ENCODE data around the gene FOXK1. TPM values are rescaled to one million over a fixed set of nuclear protein-coding genes. Genes with fewer than 3 reads are reported as not detected.

The FOXK1 gene
- total and polyA plus RNA-seq, 12 donors = 3.6 to 30.6 (median 24.2) TPM

GRCh38 chr7:4788627-4789189 is 106.6 kb downstream of the FOXK1 start:
- no peak for DNase-seq
- H3K27me3 ChIP-seq = no peaks in the 10 kb centered on the region
- WGBS, 2 donors = 94 to 96% methylated on average over 27 of the region's 27 CpGs

GRCh38 chr7:4789194-4790077 is 107.3 kb downstream of the FOXK1 start:
- no peak overlapping the region for H3K27ac ChIP-seq
- no peaks in the 10 kb centered on the region for H3K27me3 ChIP-seq
- H3K9me3 ChIP-seq = no peaks in the 10 kb centered on the region
- H3K4me1 ChIP-seq = peaks cover 0 to 20% (median 9%) of the 10 kb centered on the region in 9 donors
- H3K4me3 ChIP-seq = no peak overlapping the region
- intact Hi-C loops (cut with DNase I) = loop anchor here in 5 of 10 donors (10.0 kb wide), 2 partner anchors 85 to 295 kb away; no protein-coding TSS in a partner anchor
- WGBS, 2 donors = 91% methylated on average over 25 to 26 of the region's 26 CpGs
- H3K36me3 ChIP-seq = peaks cover 0 to 75% (median 43%) of the 10 kb centered on the region in 9 donors
- no peak for TF ChIP-seq CTCF (IDR thresholded peaks at IDR 0.05)
- no peak for DNase-seq
- ATAC-seq = no peak

More at GRCh38 chr7:4788627-4789189, 106.6 kb downstream of the FOXK1 start:
- Histone ChIP-seq H3K27ac (no peak overlapping the region), H3K4me1 (peaks cover 0 to 20% (median 10%) of the 10 kb centered on the region in 9 donors), H3K9me3 (no peaks in the 10 kb centered on the region), H3K4me3 (no peak overlapping the region), H3K36me3 (peaks cover 0 to 82% (median 51%) of the 10 kb centered on the region in 9 donors)
- no peak for ATAC-seq
- TF ChIP-seq CTCF (IDR thresholded peaks at IDR 0.05) = no peak
- intact Hi-C loops (cut with DNase I) = no loop called here

- Histone ChIP-seq H3K4me1 (peaks cover 0 to 20% (median 7%) of the 10 kb centered on the region in 9 donors), H3K27me3 (no peaks in the 10 kb centered on the region), H3K9me3 (no peaks in the 10 kb centered on the region), H3K27ac (no peak overlapping the region), H3K36me3 (peaks cover 0 to 69% (median 43%) of the 10 kb centered on the region in 9 donors), H3K4me3 (no peak overlapping the region)
- intact Hi-C loops (cut with DNase I) = loop anchor here in 5 of 10 donors (10.0 kb wide), 2 partner anchors 85 to 295 kb away; no protein-coding TSS in a partner anchor
- DNase-seq (no peak), ATAC-seq (no peak)
- WGBS, 2 donors = 83 to 88% methylated on average over 9 of the region's 9 CpGs
- TF ChIP-seq CTCF (IDR thresholded peaks at IDR 0.05) = no peak
Measured at GRCh38 chr7:4790078-4790465, 108.0 kb downstream of the FOXK1 start.

GRCh38 chr7:4790516-4790991 is 108.5 kb downstream of the FOXK1 start:
- H3K27me3 ChIP-seq = no peaks in the 10 kb centered on the region
- intact Hi-C loops (cut with DNase I) = loop anchor here in 5 of 10 donors (10.0 kb wide), 2 partner anchors 84 to 294 kb away; no protein-coding TSS in a partner anchor
- 93 to 96% methylated on average over 24 of the region's 24 CpGs for WGBS, 2 donors
- no peak for TF ChIP-seq CTCF (IDR thresholded peaks at IDR 0.05)
- DNase-seq (no peak), ATAC-seq (no peak)
- peaks cover 0 to 64% (median 39%) of the 10 kb centered on the region in 9 donors for H3K36me3 ChIP-seq
- no peak overlapping the region for H3K4me3 ChIP-seq
- H3K4me1 ChIP-seq = peaks cover 0 to 20% (median 7%) of the 10 kb centered on the region in 9 donors
- no peaks in the 10 kb centered on the region for H3K9me3 ChIP-seq
- H3K27ac ChIP-seq = no peak overlapping the region

Data from heart right ventricle (tissue), 16 donors.